ENCODE measurements around the gene LRRC8E.

DNA sequence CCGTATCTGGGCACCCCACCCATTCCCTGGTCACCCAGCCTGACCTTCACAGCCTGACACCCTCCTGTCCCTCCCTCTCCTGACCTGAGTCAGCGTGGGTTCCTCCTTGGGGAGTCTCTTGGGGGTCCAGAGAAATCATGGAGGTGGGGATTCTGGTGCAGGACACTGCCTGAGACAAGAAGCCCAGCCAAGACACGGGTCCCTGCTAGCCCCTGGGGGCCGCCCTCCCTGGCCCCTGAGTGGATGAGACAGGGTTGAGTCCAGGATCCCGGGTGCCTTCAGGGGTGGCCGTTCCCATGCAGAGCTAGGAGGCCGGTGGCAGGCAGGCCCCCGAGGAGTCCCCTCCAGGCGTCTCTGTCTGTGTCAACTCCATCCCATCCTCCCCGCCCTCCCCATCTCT lies 17.0 kb downstream of the LRRC8E start:
- TF ChIP-seq, protein P1, sequence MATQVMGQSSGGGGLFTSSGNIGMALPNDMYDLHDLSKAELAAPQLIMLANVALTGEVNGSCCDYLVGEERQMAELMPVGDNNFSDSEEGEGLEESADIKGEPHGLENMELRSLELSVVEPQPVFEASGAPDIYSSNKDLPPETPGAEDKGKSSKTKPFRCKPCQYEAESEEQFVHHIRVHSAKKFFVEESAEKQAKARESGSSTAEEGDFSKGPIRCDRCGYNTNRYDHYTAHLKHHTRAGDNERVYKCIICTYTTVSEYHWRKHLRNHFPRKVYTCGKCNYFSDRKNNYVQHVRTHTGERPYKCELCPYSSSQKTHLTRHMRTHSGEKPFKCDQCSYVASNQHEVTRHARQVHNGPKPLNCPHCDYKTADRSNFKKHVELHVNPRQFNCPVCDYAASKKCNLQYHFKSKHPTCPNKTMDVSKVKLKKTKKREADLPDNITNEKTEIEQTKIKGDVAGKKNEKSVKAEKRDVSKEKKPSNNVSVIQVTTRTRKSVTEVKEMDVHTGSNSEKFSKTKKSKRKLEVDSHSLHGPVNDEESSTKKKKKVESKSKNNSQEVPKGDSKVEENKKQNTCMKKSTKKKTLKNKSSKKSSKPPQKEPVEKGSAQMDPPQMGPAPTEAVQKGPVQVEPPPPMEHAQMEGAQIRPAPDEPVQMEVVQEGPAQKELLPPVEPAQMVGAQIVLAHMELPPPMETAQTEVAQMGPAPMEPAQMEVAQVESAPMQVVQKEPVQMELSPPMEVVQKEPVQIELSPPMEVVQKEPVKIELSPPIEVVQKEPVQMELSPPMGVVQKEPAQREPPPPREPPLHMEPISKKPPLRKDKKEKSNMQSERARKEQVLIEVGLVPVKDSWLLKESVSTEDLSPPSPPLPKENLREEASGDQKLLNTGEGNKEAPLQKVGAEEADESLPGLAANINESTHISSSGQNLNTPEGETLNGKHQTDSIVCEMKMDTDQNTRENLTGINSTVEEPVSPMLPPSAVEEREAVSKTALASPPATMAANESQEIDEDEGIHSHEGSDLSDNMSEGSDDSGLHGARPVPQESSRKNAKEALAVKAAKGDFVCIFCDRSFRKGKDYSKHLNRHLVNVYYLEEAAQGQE (IDR thresholded peaks at IDR 0.05; ENCODE audit: insufficient read depth in 1 of 2, low read depth in 2 of 2, low read length in 2 of 2), result no peak
- TF ChIP-seq POLR2AphosphoS5 (IDR thresholded peaks at IDR 0.05; ENCODE audit: low read depth, low read length) (no peak), SIN3A (IDR thresholded peaks at IDR 0.05; ENCODE audit: borderline replicate concordance, insufficient read depth, low read length) (no peak), TAF1 (IDR thresholded peaks at IDR 0.05; ENCODE audit: borderline replicate concordance, insufficient read depth, low read length) (no peak), FOXP2 (optimal IDR thresholded peaks at IDR 0.05; ENCODE audit: borderline replicate concordance, extremely low read depth, extremely low read length, insufficient read depth) (no peak)

Data from PFSK-1 (cell line).